CD14-positive monocyte (primary cell): ENCODE results near the gene CORT. TPM values are rescaled to one million over a fixed set of nuclear protein-coding genes. Genes with fewer than 3 reads are reported as not detected.
"Not testable (repeated sequence)": the region's sequence is repeated elsewhere in the genome, so short reads cannot be mapped to it uniquely, and the experiment has no call there.

ENCODE experiments used
- DNase-seq, 3 donors: peaks; one replicate each; pipeline ENCODE4 v3.0.0-alpha.2; 2011 to 2022
- H2AFZ ChIP-seq: 2 replicates; pipeline ENCODE4 v1.6.0; 2012; ENCODE audit warnings: mild to moderate bottlenecking, low read depth, low read length, inconsistent platforms; ENCODE audit not compliant: insufficient read depth, poor library complexity, severe bottlenecking
- H3K27ac ChIP-seq, 2 donors: 1 replicate in 1 of 2; 2 replicates in 1 of 2; pipeline ENCODE4 v1.5.1; 2012 to 2013; ENCODE audit warnings: low read length in 2 of 2, control low read depth in 1 of 2, inconsistent platforms in 1 of 2, low read depth in 1 of 2, mild to moderate bottlenecking in 1 of 2
- H3K27me3 ChIP-seq, 2 donors: one replicate each; pipeline versions ENCODE4 v1.6.0 to v1.6.1; 2011 to 2013; ENCODE audit warnings: low read length in 2 of 2; ENCODE audit not compliant: control insufficient read depth in 2 of 2, insufficient read depth in 2 of 2
- H3K36me3 ChIP-seq, 2 donors: replicated peaks in 1 of 2; 1 replicate in 1 of 2; 2 replicates in 1 of 2; pipeline versions ENCODE4 v1.5.1 to v1.6.1; 2012 to 2013; ENCODE audit warnings: low read length in 2 of 2, control low read depth in 1 of 2, inconsistent platforms in 1 of 2, mild to moderate bottlenecking in 1 of 2; ENCODE audit not compliant: insufficient read depth in 2 of 2, control insufficient read depth in 1 of 2
- H3K4me1 ChIP-seq, 2 donors: 1 replicate in 1 of 2; 2 replicates in 1 of 2; pipeline versions ENCODE4 v1.5.1 to v1.6.1; 2012 to 2013; ENCODE audit warnings: low read length in 2 of 2, control low read depth in 1 of 2, inconsistent platforms in 1 of 2, mild to moderate bottlenecking in 1 of 2, moderate library complexity in 1 of 2; ENCODE audit not compliant: insufficient read depth in 2 of 2, control insufficient read depth in 1 of 2
- H3K4me2 ChIP-seq: replicated peaks from 2 replicates; pipeline ENCODE3; 2012; ENCODE audit warnings: low read length, moderate library complexity, mild to moderate bottlenecking; ENCODE audit not compliant: poor library complexity, severe bottlenecking; ENCODE audit errors: extremely low read depth
- H3K4me3 ChIP-seq, 3 experiments: fragments of 200-600 bp in 1 of 3; sonication (generic) in 1 of 3; replicated peaks in 1 of 3; 1 replicate in 2 of 3; 2 replicates in 1 of 3; pipeline ENCODE4 v1.5.1; 2011 to 2013; ENCODE audit warnings: low read length in 3 of 3, mild to moderate bottlenecking in 3 of 3, control low read depth in 2 of 3, low read depth in 2 of 3, inconsistent platforms in 1 of 3, moderate library complexity in 1 of 3
- H3K79me2 ChIP-seq: 2 replicates; pipeline ENCODE4 v1.6.0; 2012; ENCODE audit warnings: mild to moderate bottlenecking, control low read depth, inconsistent platforms, low read length, moderate library complexity; ENCODE audit not compliant: insufficient read depth
- H3K9ac ChIP-seq: 2 replicates; pipeline ENCODE4 v1.6.0; 2017; ENCODE audit warnings: low read length, mild to moderate bottlenecking; ENCODE audit not compliant: insufficient read depth, poor library complexity, severe bottlenecking
- H3K9me3 ChIP-seq, 2 donors: replicated peaks in 1 of 2; 1 replicate in 1 of 2; 2 replicates in 1 of 2; pipeline versions ENCODE4 v1.5.1 to v1.6.1; 2012 to 2013; ENCODE audit warnings: low read length in 2 of 2, control low read depth in 1 of 2; ENCODE audit not compliant: control insufficient read depth in 1 of 2, insufficient read depth in 1 of 2
- H4K20me1 ChIP-seq: 2 replicates; pipeline ENCODE4 v1.6.0; 2012; ENCODE audit warnings: mild to moderate bottlenecking, low read length, control low read depth, moderate library complexity; ENCODE audit not compliant: insufficient read depth
- H3K27ac Mint-ChIP-seq, 7 donors: one replicate each; pipeline ENCODE4 v1.8.0; 2020; ENCODE audit warnings: mild to moderate bottlenecking in 7 of 7, mixed read lengths in 7 of 7, moderate library complexity in 6 of 7, inconsistent platforms in 2 of 7
- H3K27me3 Mint-ChIP-seq, 3 donors: one replicate each; pipeline ENCODE4 v1.8.0; 2021 to 2022; ENCODE audit warnings: low read depth in 3 of 3, mild to moderate bottlenecking in 3 of 3, mixed read lengths in 3 of 3, moderate library complexity in 3 of 3, inconsistent platforms in 1 of 3
- H3K36me3 Mint-ChIP-seq, 2 donors: one replicate each; pipeline ENCODE4 v1.8.0; 2020; ENCODE audit warnings: mixed read lengths in 2 of 2, inconsistent platforms in 1 of 2, mild to moderate bottlenecking in 1 of 2
- H3K4me1 Mint-ChIP-seq: one replicate; pipeline ENCODE4 v1.8.0; 2020; ENCODE audit warnings: mild to moderate bottlenecking, mixed read lengths
- H3K4me3 Mint-ChIP-seq, 2 donors: one replicate each; pipeline ENCODE4 v1.8.0; 2020; ENCODE audit warnings: mild to moderate bottlenecking in 2 of 2, mixed read lengths in 2 of 2, moderate library complexity in 1 of 2
- H3K9me3 Mint-ChIP-seq, 7 donors: one replicate each; pipeline ENCODE4 v1.8.0; 2020 to 2022; ENCODE audit warnings: mixed read lengths in 7 of 7, mild to moderate bottlenecking in 6 of 7, moderate library complexity in 6 of 7, inconsistent platforms in 2 of 7
- WGBS: methylation state at CpG from one replicate; pipeline ENCODE4 v1.1.5; 2013; ENCODE audit warnings: missing lambda C conversion rate; ENCODE audit not compliant: insufficient coverage; 5-methylcytosine and 5-hydroxymethylcytosine counted together
- intact Hi-C, 2 donors: fragments of 100-400 bp; cut with micrococcal nuclease; formaldehyde crosslinking; loops; one replicate each; pipeline versions ENCODE4 v1.15.0 to v1.15.1; 2023
- polyA plus RNA-seq, 3 donors: library from polyadenylated mRNA; depleted of rRNA in 1 of 3; unstranded in 2 of 3; stranded (reverse) in 1 of 3; fragments of 300-500 nt in 2 of 3; fragments of >200 nt in 1 of 3; fragmentation: Illumina TruSeq in 2 of 3; gene quantifications; 1 replicate in 2 of 3; 2 replicates in 1 of 3; pipeline ENCODE4 v1.2.3, GENCODE V29; 2012 to 2021
- TF ChIP-seq, protein P1 (sequence below): fragments of 200-600 bp; IDR thresholded peaks from one replicate; pipeline ENCODE4 v1.8.0; 2022; ENCODE audit warnings: antibody characterized with exemption, mild to moderate bottlenecking

Gene CORT
- polyA plus RNA-seq, 3 donors = not detected

DNA sequence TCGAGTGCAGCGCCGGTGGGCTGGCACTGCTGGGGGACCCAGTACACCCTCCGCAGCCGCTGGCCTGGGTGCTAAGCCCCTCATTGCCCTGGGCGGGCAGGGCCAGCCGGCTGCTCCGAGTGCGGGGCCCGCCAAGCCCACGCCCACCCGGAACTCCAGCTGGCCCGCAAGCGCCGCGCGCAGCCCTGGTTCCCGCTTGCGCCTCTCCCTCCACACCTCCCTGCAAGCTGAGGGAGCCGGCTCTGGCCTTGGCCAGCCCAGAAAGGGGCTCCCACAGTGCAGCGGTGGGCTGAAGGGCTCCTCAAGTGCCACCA is 23.3 kb upstream of the CORT start:
- H3K4me3 ChIP-seq, H3K27me3 ChIP-seq, H3K27ac Mint-ChIP-seq, DNase-seq, H3K27ac ChIP-seq, intact Hi-C loops, H2AFZ ChIP-seq, H3K4me2 ChIP-seq, H3K4me3 Mint-ChIP-seq, H3K9ac ChIP-seq, H3K9me3 Mint-ChIP-seq, H3K79me2 ChIP-seq, H3K9me3 ChIP-seq, H4K20me1 ChIP-seq, H3K27me3 Mint-ChIP-seq: not testable (repeated sequence)
- 96% methylated on average over 16 of the region's 21 CpGs for WGBS
- Mint-ChIP-seq H3K4me1 (peaks cover 33% of the 10 kb centered on the region), H3K36me3 (peaks cover 29 to 30% of the 10 kb centered on the region in 2 donors)
- H3K36me3 ChIP-seq = peaks cover 7 to 19% of the 10 kb centered on the region in 2 donors
- H3K4me1 ChIP-seq = peaks cover 25 to 39% of the 10 kb centered on the region in 2 donors

DNA sequence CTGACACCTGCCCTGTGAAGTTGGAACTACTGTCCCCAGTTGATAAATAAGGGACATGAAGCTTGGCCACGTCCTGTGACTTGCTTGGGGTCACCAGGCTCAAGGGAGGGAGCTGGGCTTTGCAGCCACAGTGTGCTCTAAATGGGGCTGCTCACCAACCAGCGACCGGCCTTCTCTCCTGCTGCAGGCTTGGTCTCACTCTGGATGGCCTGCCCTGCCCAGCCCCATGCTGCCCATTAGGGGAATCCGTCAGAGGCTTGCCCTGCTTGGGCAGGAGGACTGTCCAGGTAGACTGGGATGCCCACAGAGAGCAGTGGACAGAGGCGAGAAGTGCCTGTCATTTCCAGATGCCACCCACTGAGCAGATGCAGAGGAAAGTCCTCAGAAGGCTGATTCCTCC is 20.8 kb upstream of the CORT start:
- no peak overlapping the region for H3K4me2 ChIP-seq
- intact Hi-C loops = loop anchor here in 1 of 2 donors (1.0 to 2.0 kb wide), 2 partner anchors 14 to 51 kb away; no protein-coding TSS in a partner anchor
- no peak overlapping the region for H3K4me3 Mint-ChIP-seq
- no peaks in the 10 kb centered on the region for H3K79me2 ChIP-seq
- H3K36me3 Mint-ChIP-seq = peaks cover 5 to 9% of the 10 kb centered on the region in 2 donors
- H3K9me3 Mint-ChIP-seq = peaks cover 0 to 5% (median 0%) of the 10 kb centered on the region in 7 donors
- H3K4me1 ChIP-seq = peaks cover 25 to 40% of the 10 kb centered on the region in 2 donors
- TF ChIP-seq, protein P1, sequence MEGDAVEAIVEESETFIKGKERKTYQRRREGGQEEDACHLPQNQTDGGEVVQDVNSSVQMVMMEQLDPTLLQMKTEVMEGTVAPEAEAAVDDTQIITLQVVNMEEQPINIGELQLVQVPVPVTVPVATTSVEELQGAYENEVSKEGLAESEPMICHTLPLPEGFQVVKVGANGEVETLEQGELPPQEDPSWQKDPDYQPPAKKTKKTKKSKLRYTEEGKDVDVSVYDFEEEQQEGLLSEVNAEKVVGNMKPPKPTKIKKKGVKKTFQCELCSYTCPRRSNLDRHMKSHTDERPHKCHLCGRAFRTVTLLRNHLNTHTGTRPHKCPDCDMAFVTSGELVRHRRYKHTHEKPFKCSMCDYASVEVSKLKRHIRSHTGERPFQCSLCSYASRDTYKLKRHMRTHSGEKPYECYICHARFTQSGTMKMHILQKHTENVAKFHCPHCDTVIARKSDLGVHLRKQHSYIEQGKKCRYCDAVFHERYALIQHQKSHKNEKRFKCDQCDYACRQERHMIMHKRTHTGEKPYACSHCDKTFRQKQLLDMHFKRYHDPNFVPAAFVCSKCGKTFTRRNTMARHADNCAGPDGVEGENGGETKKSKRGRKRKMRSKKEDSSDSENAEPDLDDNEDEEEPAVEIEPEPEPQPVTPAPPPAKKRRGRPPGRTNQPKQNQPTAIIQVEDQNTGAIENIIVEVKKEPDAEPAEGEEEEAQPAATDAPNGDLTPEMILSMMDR = no peak
- H3K4me1 Mint-ChIP-seq = peaks cover 34% of the 10 kb centered on the region
- H3K27me3 ChIP-seq = no peaks in the 10 kb centered on the region
- peak overlapping the region in 1 of 7 donors; percentile 63 for H3K27ac Mint-ChIP-seq
- H3K9me3 ChIP-seq = no peaks in the 10 kb centered on the region
- no peak for DNase-seq
- H3K27ac ChIP-seq = no peak overlapping the region
- no peak overlapping the region for H3K4me3 ChIP-seq
- 97% methylated on average over 5 of the region's 5 CpGs for WGBS
- H3K27me3 Mint-ChIP-seq = peaks cover 0 to 7% (median 1%) of the 10 kb centered on the region in 3 donors
- no peaks in the 10 kb centered on the region for H3K36me3 ChIP-seq
- no peaks in the 10 kb centered on the region for H4K20me1 ChIP-seq
- no peak overlapping the region for H2AFZ ChIP-seq
- H3K9ac ChIP-seq = no peak overlapping the region
